Measurements from ENCODE around the gene PRODH2. TPM values are rescaled to one million over a fixed set of nuclear protein-coding genes. Genes with fewer than 3 reads are reported as not detected.

The PRODH2 gene
- total RNA-seq, 1 experiment from 2014 or later = not detected

GRCh38 chr19:35848919-35849505 is 36.4 kb upstream of the PRODH2 start:
- Mint-ChIP-seq H3K9me3 (ENCODE audit: unreplicated experiment) (no peaks in the 10 kb centered on the region), H3K27ac (ENCODE audit: low read depth, unreplicated experiment) (no peak overlapping the region), H3K4me3 (ENCODE audit: unreplicated experiment) (no peak overlapping the region), H3K36me3 (ENCODE audit: insufficient read depth, unreplicated experiment) (peaks cover 6% of the 10 kb centered on the region), H3K4me1 (ENCODE audit: insufficient read depth, unreplicated experiment) (peaks cover 11% of the 10 kb centered on the region), H3K27me3 (ENCODE audit: insufficient read depth, unreplicated experiment) (peaks cover 70% of the 10 kb centered on the region)
- TF ChIP-seq CTCF (IDR thresholded peaks at IDR 0.05; ENCODE audit: unreplicated experiment) = no peak
- POLR2A ChIA-PET = no interaction called here
- DNase-seq (ENCODE audit: unreplicated experiment) = no peak
- CTCF ChIA-PET = no interaction called here
- intact Hi-C loops (cut with micrococcal nuclease) = no loop called here
- no TSS peak for BruUV-seq (replicated peaks)

- Mint-ChIP-seq H3K27ac (ENCODE audit: low read depth, unreplicated experiment) (no peak overlapping the region), H3K4me1 (ENCODE audit: insufficient read depth, unreplicated experiment) (peaks cover 11% of the 10 kb centered on the region), H3K9me3 (ENCODE audit: unreplicated experiment) (no peaks in the 10 kb centered on the region), H3K36me3 (ENCODE audit: insufficient read depth, unreplicated experiment) (peaks cover 6% of the 10 kb centered on the region), H3K4me3 (ENCODE audit: unreplicated experiment) (no peak overlapping the region), H3K27me3 (ENCODE audit: insufficient read depth, unreplicated experiment) (peaks cover 67% of the 10 kb centered on the region)
- intact Hi-C loops (cut with micrococcal nuclease) = no loop called here
- BruUV-seq (replicated peaks) = no TSS peak
- ChIA-PET POLR2A (no interaction called here), CTCF (no interaction called here)
- no peak for TF ChIP-seq CTCF (IDR thresholded peaks at IDR 0.05; ENCODE audit: unreplicated experiment)
- DNase-seq (ENCODE audit: unreplicated experiment) = no peak
These were observed 35.8 kb upstream of the PRODH2 start for GRCh38 chr19:35848486-35848885.

- Mint-ChIP-seq H3K27me3 (ENCODE audit: insufficient read depth, unreplicated experiment) (peaks cover 67% of the 10 kb centered on the region), H3K4me3 (ENCODE audit: unreplicated experiment) (no peak overlapping the region), H3K9me3 (ENCODE audit: unreplicated experiment) (peaks cover 5% of the 10 kb centered on the region), H3K36me3 (ENCODE audit: insufficient read depth, unreplicated experiment) (peaks cover 6% of the 10 kb centered on the region), H3K27ac (ENCODE audit: low read depth, unreplicated experiment) (no peak overlapping the region), H3K4me1 (ENCODE audit: insufficient read depth, unreplicated experiment) (peaks cover 11% of the 10 kb centered on the region)
- no peak for TF ChIP-seq CTCF (IDR thresholded peaks at IDR 0.05; ENCODE audit: unreplicated experiment)
- DNase-seq (ENCODE audit: unreplicated experiment) = no peak
- intact Hi-C loops (cut with micrococcal nuclease) = no loop called here
- no TSS peak for BruUV-seq (replicated peaks)
- ChIA-PET POLR2A (no interaction called here), CTCF (no interaction called here)
These were observed 35.3 kb upstream of the PRODH2 start for GRCh38 chr19:35847911-35848310.

GRCh38 chr19:35846038-35846668 is 33.5 kb upstream of the PRODH2 start:
- H3K4me1 Mint-ChIP-seq (ENCODE audit: insufficient read depth, unreplicated experiment) = peaks cover 11% of the 10 kb centered on the region
- H3K9me3 Mint-ChIP-seq (ENCODE audit: unreplicated experiment) = peaks cover 11% of the 10 kb centered on the region
- intact Hi-C loops (cut with micrococcal nuclease) = no loop called here
- H3K4me3 Mint-ChIP-seq (ENCODE audit: unreplicated experiment) = peak overlapping the region; percentile 54
- no TSS peak for BruUV-seq (replicated peaks)
- peaks cover 6% of the 10 kb centered on the region for H3K36me3 Mint-ChIP-seq (ENCODE audit: insufficient read depth, unreplicated experiment)
- TF ChIP-seq CTCF (IDR thresholded peaks at IDR 0.05; ENCODE audit: unreplicated experiment) = peak; percentile 5
- H3K27ac Mint-ChIP-seq (ENCODE audit: low read depth, unreplicated experiment) = no peak overlapping the region
- H3K27me3 Mint-ChIP-seq (ENCODE audit: insufficient read depth, unreplicated experiment) = peaks cover 58% of the 10 kb centered on the region
- DNase-seq (ENCODE audit: unreplicated experiment) = peak; percentile 7
- ChIA-PET POLR2A (interaction anchor here (0.6 kb wide), 1 partner anchor 23 kb away, joined by 3 read pairs; no protein-coding TSS in a partner anchor), CTCF (no interaction called here)
